Activated T-helper 17 cell treated with anti-CD3 and anti-CD28 coated beads, Interleukin-2, amount 50 U/mL, for 72 hours (primary cell): Measurements from ENCODE around the gene BCL2L12. TPM values are rescaled to one million over a fixed set of nuclear protein-coding genes. Genes with fewer than 3 reads are reported as not detected.
"Not testable (repeated sequence)": the region's sequence is repeated elsewhere in the genome, so short reads cannot be mapped to it uniquely, and the experiment has no call there.

ENCODE experiments used
- ATAC-seq: fragments of 150-1000 bp; cut with Tn5 transposase; replicated peaks from 2 replicates; pipeline ENCODE4 v1.10.0; 2021; ENCODE audit warnings: mild to moderate bottlenecking, moderate library complexity
- H3K27ac Mint-ChIP-seq: one replicate; pipeline ENCODE4 v1.8.0; 2022; ENCODE audit warnings: mixed read lengths
- H3K27me3 Mint-ChIP-seq: one replicate; pipeline ENCODE4 v1.8.0; 2022; ENCODE audit warnings: mixed read lengths
- H3K36me3 Mint-ChIP-seq: one replicate; pipeline ENCODE4 v1.8.0; 2022; ENCODE audit warnings: low read depth, mild to moderate bottlenecking, mixed read lengths
- H3K4me1 Mint-ChIP-seq: one replicate; pipeline ENCODE4 v1.8.0; 2022; ENCODE audit warnings: mixed read lengths
- H3K4me3 Mint-ChIP-seq: one replicate; pipeline ENCODE4 v1.8.0; 2022; ENCODE audit warnings: mild to moderate bottlenecking, mixed read lengths
- H3K9me3 Mint-ChIP-seq: one replicate; pipeline ENCODE4 v1.8.0; 2022; ENCODE audit warnings: mixed read lengths
- total RNA-seq, 2 donors: library from RNA; stranded (reverse); gene quantifications; one replicate each; pipeline ENCODE4 v1.2.3, GENCODE V29; 2022

BCL2L12 gene, protein sequence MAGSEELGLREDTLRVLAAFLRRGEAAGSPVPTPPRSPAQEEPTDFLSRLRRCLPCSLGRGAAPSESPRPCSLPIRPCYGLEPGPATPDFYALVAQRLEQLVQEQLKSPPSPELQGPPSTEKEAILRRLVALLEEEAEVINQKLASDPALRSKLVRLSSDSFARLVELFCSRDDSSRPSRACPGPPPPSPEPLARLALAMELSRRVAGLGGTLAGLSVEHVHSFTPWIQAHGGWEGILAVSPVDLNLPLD
- total RNA-seq = 10 to 100 TPM; 61.1 to 80.5 TPM

DNA sequence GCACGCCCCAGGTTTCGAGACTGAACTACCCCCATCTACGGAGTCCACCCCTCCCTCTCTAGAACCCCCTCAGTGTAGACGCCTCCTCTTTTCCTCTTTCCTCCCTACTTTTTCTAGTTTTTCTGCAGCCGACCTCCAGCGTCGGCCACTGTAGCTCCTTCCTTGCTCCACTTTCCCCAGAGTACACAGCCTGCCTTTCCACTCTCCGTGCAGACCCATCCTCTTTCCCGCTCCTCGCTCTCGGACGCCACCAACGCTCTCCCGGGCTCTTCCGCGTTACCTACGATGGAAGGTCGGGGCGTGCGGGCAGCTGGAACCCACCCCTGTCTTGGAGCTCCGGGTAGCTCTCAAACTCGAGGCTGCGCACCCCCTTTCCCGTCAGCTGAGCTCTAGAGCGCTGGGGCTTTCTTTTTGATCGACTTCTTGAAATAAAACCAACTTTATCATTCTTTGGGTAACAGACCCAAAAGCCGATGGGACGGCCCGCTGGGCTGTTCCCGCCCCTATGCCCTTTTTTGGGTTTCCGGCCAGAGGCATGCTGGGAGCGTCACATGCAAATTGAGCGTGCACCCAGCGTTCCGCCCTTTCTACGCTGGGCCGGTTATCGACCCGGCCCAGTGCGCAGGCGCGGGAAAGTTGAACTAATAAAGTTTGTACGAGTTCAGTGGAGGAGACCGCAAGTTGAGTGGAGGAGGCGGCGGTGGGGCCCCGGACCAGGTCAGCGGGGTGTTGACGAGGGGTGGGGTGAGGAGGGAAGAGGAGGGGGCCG is at the start of gene BCL2L12, which contains the start of gene IRF3:
Gene BCL2L12 (plus strand): TSS at position 583 of the 769 bp plus-strand sequence. CDS start 760 bp downstream, outside the sequence.
Gene IRF3 (minus strand): TSS at position 507 of the 769 bp plus-strand sequence. CDS start 1,019 bp downstream, outside the sequence.
- ATAC-seq = peak; percentile 88
- no peaks in the 10 kb centered on the region for H3K9me3 Mint-ChIP-seq
- H3K4me3 Mint-ChIP-seq = peak within 1 kb of the TSS; percentile 99
- peak within 1 kb of the TSS; percentile 98 for H3K27ac Mint-ChIP-seq
- peaks cover 10% of the 10 kb centered on the region for H3K4me1 Mint-ChIP-seq
- H3K36me3 Mint-ChIP-seq = peaks cover 66% of the 10 kb centered on the region
- no peaks in the 10 kb centered on the region for H3K27me3 Mint-ChIP-seq

DNA sequence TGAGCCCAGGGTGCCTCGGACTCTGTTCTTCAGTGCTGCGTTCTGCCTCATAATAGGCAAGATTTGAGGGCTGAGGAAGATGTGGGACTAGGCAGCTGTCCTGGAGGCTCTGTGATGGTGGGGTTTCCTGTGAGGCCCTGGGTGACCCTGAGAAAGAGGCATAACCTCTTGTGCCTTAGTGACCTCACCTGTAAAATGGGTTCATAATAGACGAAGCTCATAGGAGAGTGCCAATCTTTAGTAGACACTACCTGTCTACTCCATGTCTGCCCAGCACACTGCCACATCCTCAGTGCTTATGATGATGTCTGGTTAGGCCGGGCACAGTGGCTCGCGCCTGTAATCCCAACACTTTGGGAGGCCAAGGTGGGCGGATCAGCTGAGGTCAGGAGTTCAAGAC is 49.2 kb upstream of the BCL2L12 start:
- no peak for ATAC-seq
- peaks cover 13% of the 10 kb centered on the region for H3K4me1 Mint-ChIP-seq
- H3K9me3 Mint-ChIP-seq = no peaks in the 10 kb centered on the region
- no peaks in the 10 kb centered on the region for H3K27me3 Mint-ChIP-seq
- no peak overlapping the region for H3K4me3 Mint-ChIP-seq
- peaks cover 71% of the 10 kb centered on the region for H3K36me3 Mint-ChIP-seq
- no peak overlapping the region for H3K27ac Mint-ChIP-seq

DNA sequence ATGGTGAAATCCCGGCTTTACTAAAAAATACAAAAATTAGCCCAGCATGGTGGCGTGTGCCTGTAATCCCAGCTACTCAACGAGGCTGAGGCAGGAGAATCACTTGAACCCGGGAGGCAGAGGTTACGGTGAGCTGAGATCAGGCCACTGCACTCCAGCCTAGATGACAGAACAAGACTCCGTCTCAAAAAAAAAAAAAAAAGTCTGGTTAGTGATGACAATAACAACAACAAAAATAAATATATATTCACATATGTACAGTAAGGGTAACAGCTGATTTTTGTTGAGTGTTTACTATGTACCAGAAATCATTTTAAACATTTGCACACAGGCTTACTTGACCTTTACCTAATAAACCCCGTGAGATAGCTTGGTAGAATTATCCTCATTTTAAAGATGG is 48.8 kb upstream of the BCL2L12 start:
- Mint-ChIP-seq H3K27me3 (no peaks in the 10 kb centered on the region), H3K27ac (peak overlapping the region; percentile 33), H3K4me1 (peaks cover 13% of the 10 kb centered on the region), H3K4me3 (no peak overlapping the region), H3K9me3 (no peaks in the 10 kb centered on the region), H3K36me3 (peaks cover 74% of the 10 kb centered on the region)
- ATAC-seq = no peak

DNA sequence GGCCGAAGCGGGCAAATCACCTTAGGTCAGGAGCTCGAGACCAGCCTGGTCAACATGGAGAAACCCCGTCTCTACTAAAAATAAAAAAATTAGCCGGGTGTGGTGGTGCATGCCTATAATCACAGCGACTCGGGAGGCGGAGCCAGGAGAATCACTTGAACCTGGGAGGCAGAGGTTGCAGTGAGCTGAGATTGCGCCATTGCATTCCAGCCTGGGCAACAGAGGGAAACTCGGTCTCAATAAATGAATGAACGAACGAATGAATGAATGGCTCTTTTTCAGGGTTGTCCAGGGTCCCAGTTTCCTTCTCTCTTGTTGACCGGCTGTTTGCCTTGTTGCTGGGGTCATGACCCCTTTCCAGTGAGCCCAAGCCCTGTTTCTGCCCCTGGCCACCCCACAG is 47.9 kb upstream of the BCL2L12 start:
- not testable (repeated sequence) for ATAC-seq, H3K4me3 Mint-ChIP-seq, H3K27me3 Mint-ChIP-seq, H3K9me3 Mint-ChIP-seq, H3K4me1 Mint-ChIP-seq
- peaks cover 75% of the 10 kb centered on the region for H3K36me3 Mint-ChIP-seq
- H3K27ac Mint-ChIP-seq = peak overlapping the region; percentile 33

DNA sequence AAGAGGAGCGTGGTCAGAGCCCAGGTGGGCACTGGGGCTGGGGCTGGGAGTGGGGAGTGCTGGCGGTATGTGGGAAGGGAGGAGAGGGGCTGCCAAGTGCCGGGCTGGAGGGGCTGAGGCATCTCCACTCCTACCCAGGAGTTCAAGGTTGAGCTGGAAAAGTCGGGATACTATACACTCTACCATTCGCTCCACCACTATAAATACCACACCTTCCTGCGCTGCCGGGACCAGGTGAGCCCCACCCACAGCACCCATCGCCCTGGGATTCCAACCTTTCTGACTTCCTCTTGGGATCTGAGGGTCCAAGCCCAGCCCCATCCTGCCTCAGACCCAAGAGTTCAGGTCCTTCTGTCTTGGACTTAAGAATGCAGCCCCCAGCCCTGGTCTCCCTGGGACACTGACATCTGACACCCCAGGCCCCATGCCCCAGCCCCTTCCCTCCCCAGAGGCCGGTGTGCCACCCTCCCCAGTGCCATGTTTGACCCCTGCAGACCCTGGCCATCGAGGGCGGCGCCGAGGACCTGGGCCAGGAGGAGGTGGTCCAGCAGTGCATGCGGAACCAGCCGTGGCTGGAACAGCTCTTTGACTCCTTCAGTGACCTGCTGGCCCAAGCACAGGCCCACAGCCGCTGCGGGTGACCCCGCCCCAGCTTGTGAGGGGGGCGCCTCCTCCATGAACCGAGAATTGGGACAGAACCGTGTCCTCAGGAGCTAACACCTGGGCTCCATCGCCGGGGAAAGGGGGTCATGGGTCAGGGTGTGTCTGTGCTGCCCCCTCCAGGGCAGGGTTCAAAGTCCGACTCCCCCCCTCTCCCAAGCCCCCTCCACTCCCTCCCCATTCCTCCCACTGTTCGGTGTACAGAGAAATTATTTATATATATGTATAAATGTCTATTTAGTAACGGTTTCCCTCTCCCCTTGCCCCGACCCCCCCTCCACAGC is 40.5 kb upstream of the BCL2L12 start:
- Mint-ChIP-seq H3K4me1 (peaks cover 5% of the 10 kb centered on the region), H3K36me3 (peaks cover 52% of the 10 kb centered on the region), H3K4me3 (no peak overlapping the region), H3K9me3 (no peaks in the 10 kb centered on the region), H3K27me3 (no peaks in the 10 kb centered on the region), H3K27ac (no peak overlapping the region)
- no peak for ATAC-seq

DNA sequence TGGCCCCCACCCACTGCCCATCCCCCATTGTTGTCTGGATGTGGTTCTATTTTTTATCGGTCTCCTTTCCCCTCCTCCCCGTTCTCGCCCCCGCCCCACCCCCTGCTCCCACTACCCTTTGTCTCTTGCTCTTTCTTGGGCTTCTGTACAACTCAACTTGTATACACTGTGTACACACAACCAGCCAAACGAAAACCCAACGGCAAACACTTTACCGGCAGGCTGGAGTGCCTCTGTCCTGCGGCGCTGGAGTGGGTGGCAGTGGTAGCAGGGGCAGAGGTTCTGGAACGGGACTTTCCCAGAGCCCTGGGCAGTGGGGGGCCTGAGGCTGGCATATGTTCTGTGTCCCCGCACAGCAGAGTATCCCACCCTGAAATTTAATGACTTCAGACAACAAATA is 39.5 kb upstream of the BCL2L12 start:
- peaks cover 51% of the 10 kb centered on the region for H3K36me3 Mint-ChIP-seq
- H3K27me3 Mint-ChIP-seq = no peaks in the 10 kb centered on the region
- H3K4me1 Mint-ChIP-seq = peaks cover 5% of the 10 kb centered on the region
- ATAC-seq = no peak
- H3K9me3 Mint-ChIP-seq = no peaks in the 10 kb centered on the region
- no peak overlapping the region for H3K4me3 Mint-ChIP-seq
- no peak overlapping the region for H3K27ac Mint-ChIP-seq

DNA sequence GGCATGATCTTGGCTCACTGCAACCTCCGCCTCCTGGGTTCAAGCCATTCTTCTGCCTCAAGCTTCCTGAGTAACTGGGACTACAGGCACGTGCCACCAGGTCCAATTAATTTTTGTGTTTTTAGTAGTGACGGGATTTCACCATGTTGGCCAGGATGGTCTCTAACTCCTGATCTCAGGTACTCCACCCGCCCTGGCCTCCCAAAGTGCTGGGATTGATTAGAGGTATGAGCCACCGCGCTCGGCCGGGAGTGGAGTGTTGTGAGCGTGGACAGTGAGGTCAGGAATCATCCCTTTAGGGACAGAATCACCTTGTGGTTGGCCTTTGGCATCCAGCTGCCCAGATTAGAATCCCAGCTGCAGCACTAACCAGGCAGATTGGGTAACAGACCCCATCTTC is 36.1 kb upstream of the BCL2L12 start:
- peaks cover 5% of the 10 kb centered on the region for H3K4me1 Mint-ChIP-seq

DNA sequence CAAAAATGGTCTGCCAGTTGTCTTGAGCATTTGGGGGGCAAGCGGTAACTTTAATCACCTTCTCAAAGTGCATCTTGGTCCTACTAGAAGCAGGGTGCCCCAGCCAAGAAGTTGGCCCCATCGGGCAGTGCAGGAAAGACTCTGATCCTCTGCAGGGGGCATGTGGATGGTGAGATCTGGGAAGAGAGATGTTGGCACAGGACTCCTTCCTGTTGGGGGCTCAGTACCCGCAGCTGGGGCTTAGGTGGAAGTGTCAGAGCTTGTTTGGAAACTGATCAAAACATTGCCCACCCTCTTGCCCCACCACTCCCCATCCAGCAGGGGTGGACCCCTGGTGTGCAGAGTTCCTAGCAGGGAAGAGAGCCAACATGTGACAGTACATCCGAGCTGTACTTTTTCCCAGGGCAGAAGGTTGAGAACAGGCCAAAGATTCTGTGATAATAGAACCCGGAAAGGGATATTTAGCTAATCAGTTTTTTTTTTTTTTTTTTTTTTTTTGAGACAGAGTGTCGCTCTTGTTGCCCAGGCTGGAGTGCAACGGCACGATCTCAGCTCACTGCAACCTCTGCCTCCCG is 34.6 kb upstream of the BCL2L12 start:
- Mint-ChIP-seq H3K27ac (no peak overlapping the region), H3K36me3 (peaks cover 18% of the 10 kb centered on the region), H3K4me1 (peaks cover 9% of the 10 kb centered on the region), H3K27me3 (no peaks in the 10 kb centered on the region), H3K9me3 (no peaks in the 10 kb centered on the region), H3K4me3 (no peak overlapping the region)
- ATAC-seq = no peak

More for the DNA sequence above, 36.1 kb upstream of the BCL2L12 start:
- Mint-ChIP-seq H3K27ac (no peak overlapping the region), H3K9me3 (no peaks in the 10 kb centered on the region), H3K36me3 (peaks cover 25% of the 10 kb centered on the region), H3K4me3 (no peak overlapping the region), H3K27me3 (no peaks in the 10 kb centered on the region)
- no peak for ATAC-seq

DNA sequence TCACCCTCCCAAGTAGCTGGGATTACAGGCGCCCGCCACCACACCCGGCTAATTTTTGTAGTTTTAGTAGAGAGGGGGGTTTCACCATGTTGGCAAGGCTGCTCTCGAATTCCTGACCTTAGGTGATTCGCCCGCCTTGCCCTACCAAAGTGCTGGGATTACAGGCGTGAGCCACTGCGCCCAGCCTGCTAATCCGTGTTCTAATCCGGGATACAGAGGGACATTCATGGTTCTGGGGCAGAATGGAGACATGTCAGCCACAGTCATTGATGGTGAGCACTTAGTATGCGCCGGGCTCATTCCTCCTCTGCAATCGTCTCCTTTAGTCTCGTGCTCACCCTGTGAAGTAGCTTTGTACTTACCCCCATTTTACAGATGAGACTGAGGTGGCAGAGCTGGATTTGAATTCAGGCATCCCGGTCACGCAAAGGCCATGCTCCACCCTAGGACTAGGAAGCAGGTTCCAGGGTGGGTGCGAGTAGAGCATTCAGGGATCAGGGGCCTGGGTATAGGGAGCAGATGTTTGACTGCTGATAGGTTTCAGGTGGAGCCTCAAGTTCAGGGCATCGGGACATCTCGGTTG is 34.0 kb upstream of the BCL2L12 start:
- no peak overlapping the region for H3K27ac Mint-ChIP-seq
- H3K4me1 Mint-ChIP-seq = peaks cover 11% of the 10 kb centered on the region
- no peaks in the 10 kb centered on the region for H3K27me3 Mint-ChIP-seq
- H3K9me3 Mint-ChIP-seq = no peaks in the 10 kb centered on the region
- H3K36me3 Mint-ChIP-seq = peaks cover 13% of the 10 kb centered on the region
- no peak for ATAC-seq
- H3K4me3 Mint-ChIP-seq = no peak overlapping the region

DNA sequence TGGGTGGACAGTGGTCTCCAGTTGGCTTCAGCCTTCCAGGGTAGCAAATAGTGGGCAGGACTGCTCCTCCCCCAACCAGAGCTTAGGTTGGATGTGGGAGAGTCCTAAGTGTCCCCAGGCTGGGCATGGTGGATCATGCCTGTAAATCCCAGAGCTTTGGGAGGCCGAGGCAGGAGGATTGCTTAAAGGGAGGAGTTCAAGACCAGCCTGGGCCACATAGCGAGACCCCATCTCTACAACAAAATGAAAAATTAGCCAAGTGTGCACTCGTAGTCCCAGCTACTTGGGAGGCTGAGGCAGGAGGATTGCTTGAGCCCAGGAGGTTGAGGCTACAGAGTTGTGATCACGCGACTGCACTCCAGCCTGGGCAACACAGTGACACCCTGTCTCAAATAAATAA is 33.2 kb upstream of the BCL2L12 start:
- H3K4me3 Mint-ChIP-seq = no peak overlapping the region

DNA sequence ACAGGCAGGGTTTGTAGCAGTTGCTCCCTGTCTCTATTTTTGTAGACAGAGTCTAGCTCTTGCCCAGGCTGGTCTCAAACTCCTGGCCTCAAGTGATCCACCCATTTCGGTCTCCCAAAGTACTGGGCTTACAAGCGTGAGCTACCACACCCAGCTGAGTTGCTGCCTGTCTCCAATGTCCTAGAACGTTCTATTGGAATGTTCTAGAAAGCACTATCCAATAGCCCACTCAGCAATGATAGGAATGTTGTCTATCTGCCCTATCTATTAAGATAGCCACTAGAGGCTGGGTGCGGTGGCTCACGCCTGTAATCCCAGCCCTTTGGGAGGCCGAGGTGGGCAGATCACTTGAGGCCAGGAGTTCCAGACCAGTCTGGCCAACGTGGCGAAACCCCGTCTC is 32.5 kb upstream of the BCL2L12 start:
- not testable (repeated sequence) for H3K36me3 Mint-ChIP-seq, ATAC-seq, H3K4me3 Mint-ChIP-seq, H3K27me3 Mint-ChIP-seq, H3K27ac Mint-ChIP-seq, H3K9me3 Mint-ChIP-seq
- peaks cover 17% of the 10 kb centered on the region for H3K4me1 Mint-ChIP-seq

More for the DNA sequence above, 33.2 kb upstream of the BCL2L12 start:
- Mint-ChIP-seq H3K36me3 (peaks cover 6% of the 10 kb centered on the region), H3K9me3 (no peaks in the 10 kb centered on the region), H3K4me1 (peaks cover 12% of the 10 kb centered on the region), H3K27me3 (no peaks in the 10 kb centered on the region), H3K27ac (no peak overlapping the region)
- ATAC-seq = no peak

DNA sequence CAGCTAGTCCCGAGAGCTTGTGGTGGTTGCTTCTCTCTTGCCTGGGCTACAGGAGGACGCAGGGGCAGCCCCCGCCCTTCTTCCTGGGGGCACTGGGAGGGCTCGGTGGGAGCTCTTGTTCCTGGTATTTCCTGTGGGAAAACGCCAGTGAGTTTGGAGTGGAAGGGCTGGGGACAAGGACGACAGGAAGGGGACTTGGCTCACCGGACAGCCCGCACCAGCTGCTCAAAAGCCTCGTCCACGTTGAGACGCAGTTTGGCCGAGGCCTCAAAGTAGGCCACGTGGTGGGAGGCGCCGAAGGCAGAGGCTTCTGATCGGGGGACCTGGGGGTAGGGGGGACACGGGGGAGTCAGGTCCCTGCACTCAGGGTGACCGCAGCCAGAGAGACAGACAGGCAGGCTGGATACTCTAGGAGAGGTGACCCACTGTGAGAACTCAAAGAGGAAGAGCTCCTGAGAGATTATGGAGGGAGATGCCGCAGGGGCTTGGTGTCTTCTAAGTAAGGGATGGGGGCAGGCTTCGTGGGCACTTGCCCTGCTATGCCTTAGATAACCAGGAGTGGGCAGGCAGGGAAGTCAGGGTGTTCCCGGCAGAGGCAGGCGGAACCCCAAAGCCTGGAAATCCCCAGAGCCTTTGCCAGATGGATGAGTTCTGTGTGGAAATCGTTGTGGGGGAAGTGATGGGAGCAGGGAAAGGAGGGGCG is 30.1 kb upstream of the BCL2L12 start:
- no peaks in the 10 kb centered on the region for H3K9me3 Mint-ChIP-seq
- no peak for ATAC-seq
- peak overlapping the region; percentile 22 for H3K27ac Mint-ChIP-seq

DNA sequence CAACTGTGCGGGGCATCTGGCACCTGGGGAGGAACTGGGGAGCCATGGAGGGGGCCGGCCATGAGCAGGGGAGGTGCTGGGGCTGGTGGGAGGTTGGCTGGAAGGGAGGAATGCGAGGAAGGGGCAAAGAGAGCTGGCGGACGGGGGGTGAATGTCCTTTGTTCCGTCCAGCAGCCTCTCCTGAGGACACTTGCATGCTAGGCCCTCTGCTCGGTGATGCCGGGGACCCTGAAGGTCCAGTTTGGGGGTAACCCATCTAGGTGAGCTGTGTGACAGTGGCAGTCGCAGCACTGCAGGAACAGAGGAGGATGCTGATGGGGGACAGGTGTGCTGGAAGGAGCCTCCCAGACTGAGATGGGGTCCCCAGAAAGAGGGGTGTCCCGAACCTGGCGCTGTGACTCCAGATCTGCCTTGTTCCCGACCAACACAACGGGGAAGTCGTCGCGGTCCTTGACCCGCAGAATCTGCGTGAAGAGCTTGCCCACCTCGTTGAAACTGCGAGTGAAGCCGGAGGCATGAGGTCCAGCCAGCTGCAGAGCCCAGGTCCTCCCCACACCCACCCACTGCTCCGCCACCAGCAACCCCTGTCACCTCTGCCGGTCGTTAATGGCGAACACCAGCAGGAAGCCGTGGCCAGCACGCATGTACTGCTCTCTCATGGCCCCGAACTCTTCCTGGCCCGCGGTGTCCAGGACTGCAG is 29.4 kb upstream of the BCL2L12 start:
- Mint-ChIP-seq H3K4me3 (peak overlapping the region; percentile 6), H3K4me1 (peaks cover 21% of the 10 kb centered on the region), H3K27ac (no peak overlapping the region), H3K36me3 (peaks cover 8% of the 10 kb centered on the region), H3K27me3 (no peaks in the 10 kb centered on the region), H3K9me3 (no peaks in the 10 kb centered on the region)
- no peak for ATAC-seq

More for the DNA sequence above, 30.1 kb upstream of the BCL2L12 start:
- Mint-ChIP-seq H3K27me3 (no peaks in the 10 kb centered on the region), H3K4me3 (peak overlapping the region; percentile 6), H3K4me1 (peaks cover 21% of the 10 kb centered on the region), H3K36me3 (peaks cover 4% of the 10 kb centered on the region)
